NCI-H1930 (cell line): ENCODE data around the gene PYGL.

Experiments used
- DNase-seq, 2 experiments: peaks; one replicate each; lab custom pipeline; 2025; lab: John Stamatoyannopoulos, UW

PYGL gene

GRCh38 chr14:50871914-50872732 lies 72.2 kb downstream of the PYGL start, which contains the start of gene ABHD12B:
TSS of gene ABHD12B (plus strand) at chr14:50872053. CDS start at chr14:50872175, 122 bp downstream.
- DNase-seq: no peak

DNA sequence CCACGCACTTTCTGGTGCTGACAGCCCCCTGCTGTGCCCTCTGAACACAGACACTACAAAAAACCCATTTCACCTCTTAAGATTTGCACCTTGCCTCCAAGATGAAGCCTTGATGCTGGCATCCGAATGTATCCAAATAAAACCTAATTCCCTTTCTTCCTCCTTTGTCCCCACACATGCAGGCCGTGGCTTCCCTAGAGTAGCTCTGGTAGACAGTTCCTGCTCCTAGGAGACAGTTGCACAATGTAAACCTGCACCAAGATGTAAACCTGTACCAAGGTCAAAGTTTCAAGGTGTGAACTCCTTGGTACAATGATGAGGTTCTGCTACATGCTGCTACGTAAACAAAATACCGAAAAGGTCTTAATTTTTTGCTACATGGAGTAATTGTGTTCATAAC lies 73.1 kb downstream of the PYGL start:
- no peak for DNase-seq

- DNase-seq: no peak
Observed at GRCh38 chr14:50865391-50866076, 78.7 kb downstream of the PYGL start.

DNA sequence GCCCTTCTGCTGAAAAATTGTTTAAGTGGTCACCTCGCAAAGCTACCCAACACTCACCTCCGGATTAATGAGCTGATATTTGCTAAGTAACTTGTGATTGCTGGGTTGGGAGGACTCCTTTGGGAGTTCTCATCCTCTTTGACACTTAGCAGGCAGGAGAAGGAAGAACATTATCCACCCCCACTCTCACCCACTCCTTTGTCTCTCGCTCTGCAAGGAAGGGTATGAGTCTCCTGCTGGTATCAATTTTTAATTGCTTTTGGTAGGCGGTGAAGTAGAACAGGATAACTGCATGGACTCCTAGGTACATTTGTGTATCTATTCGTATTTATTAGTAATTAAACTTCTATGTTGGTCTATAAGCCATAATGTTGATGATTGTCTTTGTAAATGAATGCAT lies 79.3 kb downstream of the PYGL start:
- DNase-seq: no peak

DNA sequence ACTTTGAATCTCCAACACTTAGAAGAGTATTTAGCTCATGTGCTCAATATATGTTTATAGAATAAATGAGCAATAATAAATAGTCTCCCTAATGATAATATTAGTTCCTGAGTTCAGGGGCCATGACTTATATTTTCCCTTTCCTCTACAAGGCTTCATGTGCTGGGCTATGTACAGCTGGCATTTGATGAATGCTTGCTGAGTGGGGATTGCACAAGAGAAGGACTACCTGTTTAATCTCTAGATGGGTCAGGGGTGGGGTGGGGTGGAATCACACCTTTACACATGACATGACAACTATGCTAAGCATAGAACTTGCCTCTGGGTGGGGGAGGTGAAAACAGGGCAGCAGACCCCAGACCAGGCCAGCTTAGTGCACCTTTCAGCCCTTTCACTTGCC lies 80.0 kb downstream of the PYGL start:
- DNase-seq: no peak

DNA sequence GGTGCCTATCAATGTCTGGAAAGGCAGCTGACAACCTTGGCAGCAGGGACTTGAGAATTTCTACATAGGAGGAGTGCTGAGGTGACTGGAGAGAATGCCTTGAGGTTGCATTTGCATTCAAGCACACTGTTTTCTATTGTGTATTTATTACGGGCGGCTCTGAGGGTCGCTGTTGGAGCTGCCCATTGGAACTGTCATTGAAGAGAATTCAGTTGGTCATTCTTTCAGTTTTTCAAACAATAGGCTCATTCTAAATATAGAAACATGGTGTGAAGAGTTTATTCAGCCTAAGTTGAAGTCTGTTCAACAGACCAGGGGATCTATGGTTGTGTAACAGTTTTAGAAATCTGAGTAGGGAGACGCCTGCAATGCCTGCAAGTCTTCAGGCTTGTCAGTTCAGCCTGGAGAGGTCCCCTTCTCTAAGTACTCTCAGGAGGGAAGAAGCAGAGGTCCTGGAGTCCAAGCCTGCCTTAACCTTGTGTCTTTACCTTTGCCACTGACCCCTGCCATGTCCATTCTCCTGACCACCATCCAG lies 82.2 kb downstream of the PYGL start:
- no peak for DNase-seq

GRCh38 chr14:50860478-50861086 lies 83.7 kb downstream of the PYGL start:
- peak; percentile 61 to 82 for DNase-seq

- no peak for DNase-seq
Observed at GRCh38 chr14:50859296-50859624, 85.0 kb downstream of the PYGL start.

DNA sequence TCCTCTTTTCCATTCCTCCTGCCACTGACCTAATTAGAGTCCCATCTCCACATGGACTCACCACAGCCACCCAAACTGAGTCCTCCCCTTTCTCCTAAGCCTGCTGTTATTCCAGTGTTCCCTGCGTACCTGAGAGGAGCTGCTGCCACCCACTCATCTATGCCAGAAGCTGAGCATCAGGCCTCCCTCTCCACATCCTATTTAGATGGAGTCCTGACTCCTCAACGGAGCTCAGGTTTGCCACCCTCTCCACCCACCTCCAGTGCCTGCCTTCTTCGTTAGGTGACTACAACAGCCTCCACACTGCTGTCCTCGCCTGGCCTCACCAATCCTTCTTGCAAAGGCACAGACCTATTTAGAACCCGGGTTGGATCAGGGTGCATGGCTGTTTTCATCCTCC lies 87.6 kb downstream of the PYGL start:
- DNase-seq: no peak

DNA sequence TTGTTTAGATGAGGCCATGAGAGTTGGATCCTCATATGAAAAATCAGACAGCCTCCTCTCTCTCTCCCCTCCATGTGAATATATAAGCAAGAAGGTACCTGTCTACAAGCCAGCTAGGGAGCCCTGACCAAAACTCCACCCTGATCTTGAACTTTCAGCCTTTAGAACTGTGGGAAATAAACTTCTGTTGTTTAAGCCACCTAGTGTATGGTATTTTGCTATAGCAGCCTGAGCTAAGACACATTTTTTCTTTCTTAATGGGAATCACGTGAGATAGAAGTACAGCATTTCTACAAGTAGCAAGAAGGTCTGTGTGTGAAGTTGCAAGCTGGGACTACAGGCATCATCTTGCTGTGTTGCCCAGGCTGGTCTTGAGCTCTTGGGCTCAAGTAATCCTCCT lies 88.7 kb downstream of the PYGL start:
- DNase-seq: no peak
